GM12892 (cell line): ENCODE results near the gene TNFAIP3.

Experiments used
- POLR2AphosphoS5 ChIP-seq: IDR thresholded peaks from 2 replicates; pipeline ENCODE4 v1.6.1; 2011; ENCODE audit warnings: low read depth, low read length, control low read depth
- TAF1 ChIP-seq: IDR thresholded peaks from 2 replicates; pipeline ENCODE4 v1.6.1; 2011; ENCODE audit warnings: low read depth, mild to moderate bottlenecking, control low read depth, low read length, borderline replicate concordance

GRCh38 chr6:137911675-137912191 is 44.7 kb downstream of the TNFAIP3 start:
- TF ChIP-seq POLR2AphosphoS5 (no peak), TAF1 (no peak)
